Activated CD8-positive, alpha-beta T cell treated with anti-CD3 and anti-CD28 coated beads, Interleukin-2, amount 10 ng/mL, durations not matched to agents 7 days and 5 days (primary cell): ENCODE data around the gene PRPF8. TPM values are rescaled to one million over a fixed set of nuclear protein-coding genes. Genes with fewer than 3 reads are reported as not detected.

Source experiments
- ATAC-seq: fragments of 150-1000 bp; cut with Tn5 transposase; one replicate; pipeline ENCODE4 v1.10.0; 2021; ENCODE audit warnings: moderate library complexity
- CTCF ChIA-PET: fragments of 350-600 bp; sonication (Branson Sonifier 250); formaldehyde crosslinking; loops from one replicate; lab custom pipeline; 2021; ENCODE audit warnings: antibody characterized with exemption; lab: Charles Lee
- POLR2A ChIA-PET: fragments of 350-600 bp; sonication (Branson Sonifier 250); formaldehyde crosslinking; loops from one replicate; lab custom pipeline; 2021; ENCODE audit warnings: antibody characterized with exemption; lab: Charles Lee
- DNase-seq: peaks from one replicate; pipeline ENCODE4 v3.0.0-alpha.2; 2020
- H3K27ac Mint-ChIP-seq: one replicate; pipeline ENCODE4 v1.8.0; 2021; ENCODE audit warnings: mild to moderate bottlenecking, mixed read lengths
- H3K27me3 Mint-ChIP-seq: one replicate; pipeline ENCODE4 v1.8.0; 2021; ENCODE audit warnings: low read depth, mixed read lengths
- H3K36me3 Mint-ChIP-seq: one replicate; pipeline ENCODE4 v1.8.0; 2021; ENCODE audit warnings: low read depth, mixed read lengths
- H3K4me1 Mint-ChIP-seq: one replicate; pipeline ENCODE4 v1.8.0; 2021; ENCODE audit warnings: low read depth, mixed read lengths
- H3K4me3 Mint-ChIP-seq: one replicate; pipeline ENCODE4 v1.8.0; 2021; ENCODE audit warnings: mild to moderate bottlenecking, mixed read lengths
- H3K9me3 Mint-ChIP-seq: one replicate; pipeline ENCODE4 v1.8.0; 2022; ENCODE audit warnings: mixed read lengths; ENCODE audit not compliant: insufficient read depth
- total RNA-seq, 2 experiments: library from RNA; stranded (reverse); gene quantifications; one replicate each; pipeline ENCODE4 v1.2.3, GENCODE V29; 2021

The PRPF8 gene
- total RNA-seq, 2 experiments from 2014 or later = 309 to 321 TPM

GRCh38 chr17:1648963-1649843, 35.5 kb downstream of the PRPF8 start:
- Mint-ChIP-seq H3K27ac (peak overlapping the region; percentile 63), H3K4me3 (peak overlapping the region; percentile 66), H3K4me1 (peaks cover 43% of the 10 kb centered on the region), H3K36me3 (peaks cover 31% of the 10 kb centered on the region), H3K27me3 (no peaks in the 10 kb centered on the region), H3K9me3 (no peaks in the 10 kb centered on the region)
- peak; percentile 80 for ATAC-seq
- CTCF ChIA-PET = interaction anchor here (0.6 to 6.8 kb wide), 22 partner anchors 10 to 351 kb away, joined by 3 to 52 read pairs (median 4); partner anchors contain the start of gene PRPF8
- DNase-seq = peak; percentile 95
- POLR2A ChIA-PET = no interaction called here

GRCh38 chr17:1648173-1648962, 36.3 kb downstream of the PRPF8 start:
- DNase-seq (no peak), ATAC-seq (no peak)
- peak overlapping the region; percentile 66 for H3K4me3 Mint-ChIP-seq
- no peaks in the 10 kb centered on the region for H3K9me3 Mint-ChIP-seq
- H3K27me3 Mint-ChIP-seq = no peaks in the 10 kb centered on the region
- peaks cover 23% of the 10 kb centered on the region for H3K36me3 Mint-ChIP-seq
- H3K4me1 Mint-ChIP-seq = peaks cover 46% of the 10 kb centered on the region
- peak overlapping the region; percentile 63 for H3K27ac Mint-ChIP-seq
- ChIA-PET POLR2A (no interaction called here), CTCF (interaction anchor here (0.6 to 6.8 kb wide), 19 partner anchors 9 to 350 kb away, joined by 3 to 52 read pairs (median 4); partner anchors contain the start of gene PRPF8)

GRCh38 chr17:1647802-1648171, 36.9 kb downstream of the PRPF8 start:
- ChIA-PET POLR2A (no interaction called here), CTCF (interaction anchor here (0.7 to 6.8 kb wide), 9 partner anchors 11 to 350 kb away, joined by 3 to 52 read pairs (median 6); partner anchors contain the start of gene PRPF8)
- no peak for ATAC-seq
- DNase-seq = no peak
- Mint-ChIP-seq H3K4me3 (peak overlapping the region; percentile 66), H3K36me3 (peaks cover 17% of the 10 kb centered on the region), H3K4me1 (peaks cover 46% of the 10 kb centered on the region), H3K27ac (no peak overlapping the region), H3K9me3 (no peaks in the 10 kb centered on the region), H3K27me3 (no peaks in the 10 kb centered on the region)

- Mint-ChIP-seq H3K4me3 (no peak overlapping the region), H3K4me1 (peaks cover 46% of the 10 kb centered on the region), H3K36me3 (peaks cover 7% of the 10 kb centered on the region), H3K27me3 (no peaks in the 10 kb centered on the region), H3K9me3 (no peaks in the 10 kb centered on the region), H3K27ac (peak overlapping the region; percentile 14)
- no peak for DNase-seq
- ChIA-PET POLR2A (no interaction called here), CTCF (interaction anchor here (1.2 to 2.1 kb wide), 3 partner anchors 16 to 224 kb away, joined by 3 to 10 read pairs (median 3); no protein-coding TSS in a partner anchor)
- no peak for ATAC-seq
Observed at GRCh38 chr17:1646199-1646875, 38.3 kb downstream of the PRPF8 start.

- H3K9me3 Mint-ChIP-seq = no peaks in the 10 kb centered on the region
- ChIA-PET CTCF (interaction anchor here (1.2 to 2.1 kb wide), 3 partner anchors 15 to 225 kb away, joined by 3 to 10 read pairs (median 3); no protein-coding TSS in a partner anchor), POLR2A (no interaction called here)
- DNase-seq (no peak), ATAC-seq (no peak)
- peak within 1 kb of the TSS; percentile 83 for H3K27ac Mint-ChIP-seq
- peaks cover 43% of the 10 kb centered on the region for H3K4me1 Mint-ChIP-seq
- peak within 1 kb of the TSS; percentile 73 for H3K4me3 Mint-ChIP-seq
- H3K27me3 Mint-ChIP-seq = no peaks in the 10 kb centered on the region
- H3K36me3 Mint-ChIP-seq = no peaks in the 10 kb centered on the region
Observed at GRCh38 chr17:1645207-1646171, 39.2 kb downstream of the PRPF8 start, which contains the start of gene SCARF1. TSS of gene SCARF1 (minus strand) at chr17:1645732. CDS start at chr17:1645697, 35 bp downstream.

GRCh38 chr17:1644493-1645206, 40.0 kb downstream of the PRPF8 start:
- no peaks in the 10 kb centered on the region for H3K9me3 Mint-ChIP-seq
- ATAC-seq (no peak), DNase-seq (peak; percentile 57)
- POLR2A ChIA-PET = no interaction called here
- H3K27ac Mint-ChIP-seq = peak overlapping the region; percentile 83
- H3K36me3 Mint-ChIP-seq = no peaks in the 10 kb centered on the region
- no peaks in the 10 kb centered on the region for H3K27me3 Mint-ChIP-seq
- CTCF ChIA-PET = interaction anchor here (1.2 to 2.1 kb wide), 3 partner anchors 14 to 226 kb away, joined by 3 to 10 read pairs (median 3); no protein-coding TSS in a partner anchor
- peaks cover 35% of the 10 kb centered on the region for H3K4me1 Mint-ChIP-seq
- H3K4me3 Mint-ChIP-seq = peak overlapping the region; percentile 73

GRCh38 chr17:1643999-1644492, 40.6 kb downstream of the PRPF8 start:
- Mint-ChIP-seq H3K27ac (peak overlapping the region; percentile 83), H3K4me1 (peaks cover 35% of the 10 kb centered on the region), H3K9me3 (no peaks in the 10 kb centered on the region), H3K4me3 (peak overlapping the region; percentile 73), H3K27me3 (no peaks in the 10 kb centered on the region), H3K36me3 (no peaks in the 10 kb centered on the region)
- ChIA-PET POLR2A (no interaction called here), CTCF (no interaction called here)
- DNase-seq = no peak
- peak; percentile 6 for ATAC-seq

- DNase-seq = peak; percentile 70
- H3K4me1 Mint-ChIP-seq = peaks cover 35% of the 10 kb centered on the region
- H3K27ac Mint-ChIP-seq = no peak overlapping the region
- no peaks in the 10 kb centered on the region for H3K9me3 Mint-ChIP-seq
- no peaks in the 10 kb centered on the region for H3K27me3 Mint-ChIP-seq
- ChIA-PET CTCF (no interaction called here), POLR2A (no interaction called here)
- peak; percentile 64 for ATAC-seq
- peak overlapping the region; percentile 73 for H3K4me3 Mint-ChIP-seq
- no peaks in the 10 kb centered on the region for H3K36me3 Mint-ChIP-seq
Observed at GRCh38 chr17:1643293-1643998, 41.2 kb downstream of the PRPF8 start.

GRCh38 chr17:1641065-1641403, 43.6 kb downstream of the PRPF8 start:
- POLR2A ChIA-PET = no interaction called here
- no peaks in the 10 kb centered on the region for H3K9me3 Mint-ChIP-seq
- no peaks in the 10 kb centered on the region for H3K27me3 Mint-ChIP-seq
- ATAC-seq = no peak
- no peak overlapping the region for H3K27ac Mint-ChIP-seq
- CTCF ChIA-PET = interaction anchor here (1.0 kb wide), 1 partner anchor 67 kb away, joined by 3 read pairs; no protein-coding TSS in a partner anchor
- H3K4me3 Mint-ChIP-seq = no peak overlapping the region
- no peak for DNase-seq
- no peaks in the 10 kb centered on the region for H3K36me3 Mint-ChIP-seq
- H3K4me1 Mint-ChIP-seq = peaks cover 21% of the 10 kb centered on the region
